ENCODE measurements around the gene GRIN3A.
A peak's percentile ranks its signal among the peaks of the same experiment; 100 is the strongest.
"Not testable (repeated sequence)": the region's sequence is repeated elsewhere in the genome, so short reads cannot be mapped to it uniquely, and the experiment has no call there.

The GRIN3A gene

GRCh38 chr9:101562966-101563365, 175.5 kb downstream of the GRIN3A start:
- Histone ChIP-seq H3K27ac (ENCODE audit: low read length) (no peak overlapping the region), H3K9ac (ENCODE audit: low read depth, low read length) (no peak overlapping the region), H3K4me1 (ENCODE audit: insufficient read depth, low read length) (no peaks in the 10 kb centered on the region), H3K9me3 (ENCODE audit: insufficient read depth, low read length, severe bottlenecking) (no peaks in the 10 kb centered on the region), H3K4me3 (ENCODE audit: low read depth in 1 of 2, low read length in 2 of 2) (no peak overlapping the region), H4K20me1 (ENCODE audit: insufficient read depth, low read length) (no peaks in the 10 kb centered on the region), H3K4me2 (ENCODE audit: insufficient read depth, low read length) (no peak overlapping the region), H2AFZ (ENCODE audit: low read depth, low read length) (no peak overlapping the region), H3K79me2 (ENCODE audit: insufficient read depth, low read length) (no peaks in the 10 kb centered on the region), H3K27me3 (ENCODE audit: insufficient read depth, low read length, poor library complexity) (no peaks in the 10 kb centered on the region), H3K36me3 (ENCODE audit: insufficient read depth, low read length) (peaks cover 66% of the 10 kb centered on the region)
- no peak for DNase-seq
- ATAC-seq (ENCODE audit: insufficient read depth, low read depth), result no peak
- TF ChIP-seq CTCF (IDR thresholded peaks at IDR 0.05; ENCODE audit: borderline replicate concordance, extremely low read depth, low read length, poor library complexity, severe bottlenecking) (no peak), EZH2 (IDR thresholded peaks at IDR 0.05; ENCODE audit: borderline replicate concordance, low read depth, low read length, severe bottlenecking) (no peak)

- no peak for DNase-seq
- peaks cover 72% of the 10 kb centered on the region for H3K36me3 ChIP-seq (ENCODE audit: insufficient read depth, low read length)
- H3K4me1 ChIP-seq (ENCODE audit: insufficient read depth, low read length), result no peaks in the 10 kb centered on the region
- no peak overlapping the region for H3K4me3 ChIP-seq (ENCODE audit: low read depth in 1 of 2, low read length in 2 of 2)
- H4K20me1 ChIP-seq (ENCODE audit: insufficient read depth, low read length), result no peaks in the 10 kb centered on the region
- ATAC-seq (ENCODE audit: insufficient read depth, low read depth), result peak; percentile 55; the same call in 2 of the 3 replicates
- H3K4me2 ChIP-seq (ENCODE audit: insufficient read depth, low read length), result no peak overlapping the region
- H3K9ac ChIP-seq (ENCODE audit: low read depth, low read length), result no peak overlapping the region
- H3K9me3 ChIP-seq (ENCODE audit: insufficient read depth, low read length, severe bottlenecking), result no peaks in the 10 kb centered on the region
- H3K27me3 ChIP-seq (ENCODE audit: insufficient read depth, low read length, poor library complexity), result no peaks in the 10 kb centered on the region
- H3K27ac ChIP-seq (ENCODE audit: low read length), result no peak overlapping the region
- H2AFZ ChIP-seq (ENCODE audit: low read depth, low read length), result no peak overlapping the region
- no peak for TF ChIP-seq CTCF (IDR thresholded peaks at IDR 0.05; ENCODE audit: borderline replicate concordance, extremely low read depth, low read length, poor library complexity, severe bottlenecking)
- no peak for TF ChIP-seq EZH2 (IDR thresholded peaks at IDR 0.05; ENCODE audit: borderline replicate concordance, low read depth, low read length, severe bottlenecking)
- no peaks in the 10 kb centered on the region for H3K79me2 ChIP-seq (ENCODE audit: insufficient read depth, low read length)
These were observed 176.7 kb downstream of the GRIN3A start for GRCh38 chr9:101561740-101562139.

- H3K4me2 ChIP-seq (ENCODE audit: insufficient read depth, low read length); H4K20me1 ChIP-seq (ENCODE audit: insufficient read depth, low read length); H3K9ac ChIP-seq (ENCODE audit: low read depth, low read length); H3K27me3 ChIP-seq (ENCODE audit: insufficient read depth, low read length, poor library complexity); H2AFZ ChIP-seq (ENCODE audit: low read depth, low read length); H3K27ac ChIP-seq (ENCODE audit: low read length); DNase-seq; H3K4me3 ChIP-seq (ENCODE audit: low read depth in 1 of 2, low read length in 2 of 2); H3K4me1 ChIP-seq (ENCODE audit: insufficient read depth, low read length); H3K9me3 ChIP-seq (ENCODE audit: insufficient read depth, low read length, severe bottlenecking); ATAC-seq (ENCODE audit: insufficient read depth, low read depth); H3K79me2 ChIP-seq (ENCODE audit: insufficient read depth, low read length): not testable (repeated sequence)
- H3K36me3 ChIP-seq (ENCODE audit: insufficient read depth, low read length), result peaks cover 85% of the 10 kb centered on the region
These were observed 188.9 kb downstream of the GRIN3A start for GRCh38 chr9:101549472-101550098.

- H3K36me3 ChIP-seq (ENCODE audit: insufficient read depth, low read length), result peaks cover 76% of the 10 kb centered on the region
- no peak for TF ChIP-seq CTCF (IDR thresholded peaks at IDR 0.05; ENCODE audit: borderline replicate concordance, extremely low read depth, low read length, poor library complexity, severe bottlenecking)
- no peak for TF ChIP-seq EZH2 (IDR thresholded peaks at IDR 0.05; ENCODE audit: borderline replicate concordance, low read depth, low read length, severe bottlenecking)
- no peak overlapping the region for H3K4me3 ChIP-seq (ENCODE audit: low read depth in 1 of 2, low read length in 2 of 2)
- H3K79me2 ChIP-seq (ENCODE audit: insufficient read depth, low read length), result no peaks in the 10 kb centered on the region
- H3K4me1 ChIP-seq (ENCODE audit: insufficient read depth, low read length), result no peaks in the 10 kb centered on the region
- ATAC-seq (ENCODE audit: insufficient read depth, low read depth) (no peak), DNase-seq (no peak)
- no peaks in the 10 kb centered on the region for H3K27me3 ChIP-seq (ENCODE audit: insufficient read depth, low read length, poor library complexity)
- H4K20me1 ChIP-seq (ENCODE audit: insufficient read depth, low read length), result peaks cover 2% of the 10 kb centered on the region; the same call in 1 of the 2 replicates
- H2AFZ ChIP-seq (ENCODE audit: low read depth, low read length), result no peak overlapping the region
- no peaks in the 10 kb centered on the region for H3K9me3 ChIP-seq (ENCODE audit: insufficient read depth, low read length, severe bottlenecking)
- H3K4me2 ChIP-seq (ENCODE audit: insufficient read depth, low read length), result no peak overlapping the region
- H3K9ac ChIP-seq (ENCODE audit: low read depth, low read length), result no peak overlapping the region
- no peak overlapping the region for H3K27ac ChIP-seq (ENCODE audit: low read length)
These were observed 195.2 kb downstream of the GRIN3A start for GRCh38 chr9:101543098-101543735.
